GM19351 (cell line): ENCODE results near the gene NDUFS7.

ENCODE experiments used
- ATAC-seq: cut with Tn5 transposase; IDR thresholded peaks from one replicate; pipeline ENCODE4 v1.9.1; 2021; ENCODE audit warnings: mild to moderate bottlenecking, moderate library complexity; ENCODE audit not compliant: unreplicated experiment

Gene NDUFS7

DNA sequence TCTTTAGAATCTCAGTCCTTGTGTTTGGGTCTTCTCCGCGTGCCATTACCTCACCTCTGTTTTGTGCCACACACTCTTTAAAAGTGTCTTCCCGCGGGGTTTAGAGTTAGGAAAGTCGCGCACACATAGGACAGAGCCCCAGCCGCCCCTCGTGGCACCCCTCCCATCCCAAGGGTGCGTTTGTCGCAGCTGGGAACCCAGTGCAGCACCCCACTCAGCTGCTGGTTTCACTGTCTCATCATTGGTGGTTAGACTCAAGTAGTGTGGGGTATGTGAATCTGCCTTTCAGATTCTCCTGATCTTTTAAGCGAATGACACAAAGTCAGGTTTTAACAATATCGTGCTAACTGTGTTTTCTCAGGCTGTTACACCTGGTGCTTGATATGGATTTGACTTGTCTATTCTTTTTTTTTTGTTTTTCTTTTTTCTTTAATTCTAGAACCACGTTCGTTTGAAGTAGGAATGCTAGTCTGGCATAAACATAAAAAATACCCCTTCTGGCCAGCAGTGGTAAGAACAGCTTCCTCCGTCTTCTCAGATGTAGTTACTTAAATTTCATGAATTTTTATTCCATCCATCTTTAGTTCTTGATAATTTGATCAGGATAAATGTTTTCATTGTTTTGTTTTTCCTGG is 19.5 kb upstream of the NDUFS7 start:
- ATAC-seq: no peak

GRCh38 chr19:1365319-1366269 is 18.1 kb upstream of the NDUFS7 start:
- ATAC-seq: no peak

DNA sequence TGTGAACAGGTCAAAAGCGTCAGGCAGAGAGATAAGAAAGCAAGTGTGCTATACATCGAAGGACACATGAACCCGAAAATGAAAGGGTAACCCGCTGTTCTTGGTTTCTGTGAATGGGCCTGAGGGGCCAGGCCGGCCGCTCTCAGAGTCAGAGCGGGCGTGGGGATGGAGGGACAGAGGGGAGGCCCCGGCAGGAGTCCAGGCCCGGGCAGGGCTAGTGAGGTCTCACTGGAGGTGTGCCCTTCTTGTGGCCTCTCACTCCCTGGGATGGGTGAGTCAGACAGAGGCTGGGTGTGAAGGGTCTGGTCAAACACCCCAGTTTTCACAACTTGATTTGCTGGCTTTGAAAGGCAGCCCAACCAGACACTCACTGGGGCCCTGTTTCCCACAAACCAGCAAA is 17.4 kb upstream of the NDUFS7 start:
- no peak for ATAC-seq

DNA sequence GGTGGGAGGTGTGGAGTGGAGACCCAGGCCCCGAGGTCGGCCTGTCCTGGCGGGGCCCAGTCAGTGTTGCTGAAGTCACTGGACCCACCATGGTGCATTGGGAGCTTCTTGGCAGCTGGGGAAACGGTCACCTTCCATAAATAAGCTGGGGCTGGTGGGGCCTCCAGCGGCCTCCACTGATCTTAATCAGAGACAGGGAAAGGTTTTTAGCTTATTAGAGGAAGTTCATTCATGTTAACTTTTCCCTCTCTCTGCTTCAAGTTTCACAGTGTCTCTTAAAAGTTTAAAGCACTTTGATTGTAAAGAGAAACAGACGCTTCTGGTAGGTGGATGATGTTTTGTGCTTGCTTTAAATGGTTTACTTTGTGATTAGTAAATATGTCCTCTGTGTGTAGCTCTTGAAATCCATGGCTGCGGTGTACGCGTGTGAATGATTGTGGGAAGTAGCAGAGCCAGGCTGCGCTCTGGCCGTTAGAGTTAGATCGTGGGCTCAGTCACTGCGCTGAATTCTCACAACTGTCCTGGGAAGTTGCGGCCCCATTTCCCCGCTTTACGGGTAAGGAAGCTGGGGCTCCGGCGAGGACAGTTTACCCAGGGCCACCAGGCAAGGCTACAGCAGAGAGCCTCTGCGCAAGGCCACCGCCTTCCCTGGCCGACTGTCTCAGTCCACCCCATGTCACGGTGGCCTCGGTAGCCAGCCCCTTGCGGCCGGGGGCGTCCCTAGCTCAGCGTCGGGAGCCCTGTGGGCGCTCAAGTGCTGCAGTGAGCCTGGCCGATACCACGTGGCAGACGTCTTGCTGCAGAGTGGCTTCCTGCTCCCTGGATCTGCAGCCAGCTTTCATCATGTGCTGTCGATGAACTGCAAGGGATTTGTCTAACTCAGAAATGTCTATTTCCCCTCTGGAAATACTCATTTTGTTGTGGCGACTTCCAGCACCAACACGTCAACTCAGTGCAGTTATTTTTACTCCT is 16.5 kb upstream of the NDUFS7 start:
- ATAC-seq: no peak

GRCh38 chr19:1369214-1369805 is 14.4 kb upstream of the NDUFS7 start:
- ATAC-seq: no peak

DNA sequence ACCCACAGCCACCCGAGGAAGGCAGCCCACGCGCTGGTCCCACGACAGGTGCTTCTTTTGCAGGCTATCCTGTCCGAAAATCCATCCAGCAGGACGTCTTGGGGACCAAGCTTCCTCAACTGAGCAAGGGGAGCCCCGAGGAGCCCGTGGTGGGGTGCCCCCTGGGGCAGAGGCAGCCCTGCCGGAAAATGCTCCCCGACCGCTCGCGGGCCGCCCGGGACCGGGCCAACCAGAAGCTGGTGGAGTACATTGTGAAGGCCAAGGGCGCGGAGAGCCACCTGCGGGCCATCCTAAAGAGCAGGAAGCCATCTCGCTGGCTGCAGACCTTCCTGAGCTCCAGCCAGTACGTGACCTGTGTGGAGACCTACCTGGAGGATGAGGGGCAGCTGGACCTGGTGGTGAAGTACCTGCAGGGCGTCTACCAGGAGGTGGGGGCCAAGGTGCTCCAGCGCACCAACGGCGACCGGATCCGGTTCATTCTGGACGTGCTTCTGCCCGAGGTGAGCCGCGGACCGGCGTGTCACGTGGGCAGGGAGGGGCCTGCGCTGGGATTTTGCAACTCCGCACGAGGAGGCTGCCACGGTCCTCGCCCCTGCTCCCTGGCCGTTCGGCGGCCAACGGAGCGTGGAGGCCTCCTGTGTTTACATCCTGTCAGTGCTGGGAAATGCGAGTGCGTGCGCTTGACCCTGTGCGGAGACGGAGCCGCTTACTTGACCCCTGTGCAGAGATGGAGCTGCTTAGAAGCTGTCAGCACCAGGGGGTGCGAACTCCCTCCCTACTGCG is 12.9 kb upstream of the NDUFS7 start:
- ATAC-seq: no peak

GRCh38 chr19:1373042-1373533 is 10.6 kb upstream of the NDUFS7 start:
- no peak for ATAC-seq

GRCh38 chr19:1373534-1374249 is 10.0 kb upstream of the NDUFS7 start:
- no peak for ATAC-seq

GRCh38 chr19:1374250-1374577 is 9.5 kb upstream of the NDUFS7 start:
- no peak for ATAC-seq

DNA sequence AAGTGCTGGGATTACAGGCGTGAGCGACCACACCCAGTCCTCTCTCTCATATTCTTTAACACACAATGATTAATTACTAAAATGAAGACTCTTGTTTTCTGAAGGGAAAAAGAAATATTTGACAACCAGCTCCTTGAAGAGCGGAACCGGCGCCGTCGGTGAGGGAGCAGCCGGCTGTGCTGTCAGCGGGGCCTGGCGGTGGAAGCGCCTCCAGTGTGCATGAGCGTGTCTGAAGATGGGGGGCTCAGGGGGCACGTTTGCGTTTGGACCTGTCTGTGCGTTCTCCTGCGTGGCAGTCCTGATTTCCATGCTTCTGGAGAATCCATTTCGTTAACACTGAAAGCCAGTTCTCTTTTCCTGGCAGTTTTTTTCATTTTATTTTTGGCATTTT is 7.3 kb upstream of the NDUFS7 start:
- no peak for ATAC-seq

DNA sequence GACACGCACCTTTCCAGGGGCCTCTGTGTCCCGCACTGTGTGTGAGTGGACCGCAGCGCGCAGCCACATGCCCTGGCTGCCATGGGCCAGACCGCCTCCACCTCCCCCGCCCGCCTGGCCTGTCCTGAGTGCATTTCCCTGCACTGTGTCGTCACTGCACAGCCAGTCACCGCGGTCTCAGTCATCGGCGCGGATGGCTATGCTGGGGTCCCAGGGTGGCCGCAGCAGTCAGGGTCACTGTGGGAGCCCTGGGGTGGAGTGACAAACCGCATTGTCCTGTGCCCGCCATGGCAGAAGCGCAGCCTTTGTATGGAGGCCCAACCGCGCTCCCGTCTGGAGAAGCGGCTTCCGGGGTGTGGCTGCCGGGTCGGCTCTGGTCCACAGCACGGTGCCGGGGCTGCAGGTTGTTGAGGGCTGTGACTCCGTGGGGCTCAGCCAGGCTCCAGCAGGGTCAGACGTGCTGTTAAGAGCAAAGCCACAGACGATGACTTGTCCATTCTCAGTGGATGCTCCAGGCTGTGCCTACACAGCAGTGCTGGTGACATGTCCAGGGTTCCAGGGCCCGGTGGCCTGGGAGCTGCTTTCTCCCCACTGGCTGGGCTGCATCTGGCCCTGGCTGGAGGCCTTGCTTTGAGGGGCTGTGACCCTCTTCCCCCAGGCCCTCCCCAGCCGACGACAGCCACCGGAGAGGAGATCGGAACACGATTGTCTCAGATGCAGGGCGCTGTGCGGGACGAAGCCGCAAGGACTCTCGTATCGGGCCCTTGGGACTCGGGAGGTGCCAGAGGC is 6.3 kb upstream of the NDUFS7 start:
- ATAC-seq: no peak

DNA sequence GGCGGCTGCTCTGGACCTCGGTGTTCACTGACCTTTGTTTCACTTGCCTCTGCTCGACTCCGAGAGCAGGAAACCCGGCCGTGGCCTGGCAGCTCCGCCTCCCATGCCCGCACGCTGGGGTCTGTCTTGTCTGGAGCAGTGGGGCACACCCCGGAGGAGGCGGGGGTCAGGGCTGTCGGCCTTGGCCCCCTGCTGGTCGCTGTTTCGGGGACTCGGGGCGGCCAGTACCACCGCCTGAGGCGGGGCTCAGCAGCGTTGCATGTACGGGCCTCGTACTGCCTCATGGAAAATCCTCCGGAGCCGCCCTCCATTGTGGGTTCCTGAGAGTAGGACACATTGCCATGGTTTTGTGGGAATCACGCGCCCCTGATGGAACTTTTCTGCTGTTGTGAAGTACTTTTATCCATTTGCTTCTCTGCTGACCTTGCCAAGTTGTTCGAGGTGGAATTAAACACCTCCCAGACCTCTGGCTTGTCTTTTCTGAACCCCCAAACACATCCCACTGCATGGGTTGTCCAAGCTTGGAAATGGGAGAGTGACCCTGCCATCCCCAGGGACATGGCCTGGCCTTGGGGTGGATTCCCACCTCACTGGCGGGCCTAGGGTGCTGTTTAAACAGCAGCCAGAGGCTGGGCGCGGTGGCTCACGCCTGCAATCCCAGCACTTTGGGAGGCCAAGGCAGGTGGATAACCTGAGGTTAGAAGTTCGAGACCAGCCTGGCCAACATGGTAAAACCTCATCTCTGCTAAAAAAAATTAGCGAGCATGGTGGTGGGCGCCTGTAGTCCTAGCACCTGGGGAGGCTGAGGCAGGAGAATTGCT is 5.5 kb upstream of the NDUFS7 start:
- no peak for ATAC-seq

DNA sequence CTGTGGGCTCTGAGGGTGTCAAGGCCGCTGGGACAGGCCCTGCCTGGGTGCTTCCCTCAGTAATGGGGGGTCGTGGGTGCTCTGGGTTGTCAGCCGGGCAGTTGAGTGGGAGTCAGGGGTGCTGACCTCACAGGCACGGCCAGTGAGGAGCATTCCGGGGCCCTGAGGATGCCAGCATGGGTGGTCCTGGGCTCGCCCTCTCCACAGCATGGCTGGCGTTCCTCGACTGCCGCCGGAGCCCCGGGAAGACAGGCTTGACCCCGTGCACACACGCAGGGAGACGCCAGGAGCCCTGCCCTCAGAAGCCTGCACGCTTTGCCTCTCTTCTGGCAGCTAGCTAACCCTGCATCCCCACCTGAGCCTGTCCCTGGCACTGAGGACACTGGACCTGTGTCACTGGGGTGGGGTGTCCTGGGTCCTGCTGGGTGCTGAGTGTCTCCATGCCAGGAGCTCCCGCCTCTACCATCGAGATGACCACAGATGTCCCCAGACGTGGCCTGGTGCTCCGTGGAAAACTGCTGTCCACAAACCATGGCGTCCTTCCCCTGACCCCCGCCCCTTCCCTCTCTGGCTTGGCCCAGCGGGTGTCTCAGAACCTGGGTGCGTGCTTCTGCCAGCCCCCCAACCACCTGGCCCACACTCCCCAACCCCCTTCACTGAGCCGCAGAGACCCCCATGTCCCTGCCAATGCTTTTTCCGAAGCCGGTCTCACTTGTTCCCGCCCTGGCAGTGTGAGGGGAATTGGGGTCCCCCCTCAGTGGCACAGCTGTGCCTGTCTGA is 4.4 kb upstream of the NDUFS7 start:
- no peak for ATAC-seq

DNA sequence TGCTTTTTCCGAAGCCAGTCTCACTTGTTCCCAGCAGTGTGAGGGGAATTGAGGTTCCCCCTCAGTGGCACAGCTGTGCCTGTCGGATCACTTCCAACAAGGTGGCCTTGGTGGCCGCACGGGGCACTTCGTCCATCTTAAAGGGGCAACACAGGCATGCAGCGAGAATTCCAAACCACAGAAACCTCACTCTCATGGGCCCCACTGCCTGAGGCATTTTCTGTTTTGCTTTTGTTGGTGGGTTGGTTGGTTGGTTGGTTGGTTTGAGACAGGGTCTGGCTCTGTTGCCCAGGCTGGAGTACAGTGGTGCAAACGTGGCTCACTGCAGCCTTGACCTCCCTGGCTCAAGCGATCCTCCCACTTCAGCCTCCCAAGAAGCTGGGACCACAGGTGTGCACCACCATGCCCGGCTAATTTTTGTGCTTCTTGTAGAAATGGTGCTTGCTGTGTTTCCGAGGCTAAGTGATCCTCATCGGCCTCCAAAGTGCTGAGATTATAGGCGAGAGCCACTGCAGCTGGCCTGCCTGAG is 3.7 kb upstream of the NDUFS7 start:
- no peak for ATAC-seq

DNA sequence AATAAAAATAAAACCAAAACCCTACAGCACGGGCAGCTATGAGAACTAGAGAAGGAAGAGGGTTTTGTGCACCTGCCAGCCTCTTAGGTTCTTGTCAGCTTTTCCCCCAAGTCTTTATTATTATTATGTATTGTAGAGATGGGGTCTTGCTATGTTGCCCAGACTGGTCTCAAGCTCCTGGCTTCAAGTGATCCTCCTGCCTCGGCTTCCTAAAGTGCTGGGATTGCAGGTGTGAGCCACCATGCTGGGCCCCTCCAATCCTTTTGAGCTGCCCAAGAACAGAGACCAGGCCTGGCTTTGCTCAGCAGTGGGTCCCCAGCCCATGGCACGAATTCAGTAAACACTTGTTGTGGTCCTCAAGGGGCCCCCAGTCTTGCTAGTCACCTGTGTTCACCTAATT is 1.5 kb upstream of the NDUFS7 start:
- no peak for ATAC-seq

GRCh38 chr19:1383017-1383311 is 743 bp upstream of the NDUFS7 start:
- ATAC-seq: no peak

GRCh38 chr19:1384085-1384462 is 367 bp downstream of the NDUFS7 start:
- ATAC-seq: no peak
